NCI-H510A (cell line): ENCODE results near the gene RAD50.
"Not testable (repeated sequence)": the region's sequence is repeated elsewhere in the genome, so short reads cannot be mapped to it uniquely, and the experiment has no call there.

Source experiments
- DNase-seq: peaks from one replicate; lab custom pipeline; 2025; lab: John Stamatoyannopoulos, UW

RAD50 gene

GRCh38 chr5:132556763-132557477 lies at the start of gene RAD50:
Gene RAD50 (plus strand): TSS chr5:132556977. CDS start chr5:132557325, 348 bp downstream.
- DNase-seq = peak; percentile 76

GRCh38 chr5:132510076-132510475 lies 46.7 kb upstream of the RAD50 start:
- DNase-seq = no peak

- DNase-seq = not testable (repeated sequence)
Measured at GRCh38 chr5:132513618-132514336, 43.0 kb upstream of the RAD50 start.

GRCh38 chr5:132522067-132522466 lies 34.7 kb upstream of the RAD50 start:
- not testable (repeated sequence) for DNase-seq

GRCh38 chr5:132524877-132525276 lies 31.9 kb upstream of the RAD50 start:
- DNase-seq = not testable (repeated sequence)

GRCh38 chr5:132525299-132525724 lies 31.5 kb upstream of the RAD50 start:
- no peak for DNase-seq

- DNase-seq = no peak
Measured at GRCh38 chr5:132526290-132526973, 30.3 kb upstream of the RAD50 start.

GRCh38 chr5:132526974-132527564 lies 29.7 kb upstream of the RAD50 start:
- no peak for DNase-seq

- DNase-seq = no peak
Measured at GRCh38 chr5:132528021-132528420, 28.8 kb upstream of the RAD50 start.

- no peak for DNase-seq
Measured at GRCh38 chr5:132528866-132529634, 27.7 kb upstream of the RAD50 start.

- DNase-seq = no peak
Measured at GRCh38 chr5:132530946-132531345, 25.8 kb upstream of the RAD50 start.

GRCh38 chr5:132539716-132540115 lies 17.1 kb upstream of the RAD50 start:
- no peak for DNase-seq

GRCh38 chr5:132540149-132540548 lies 16.6 kb upstream of the RAD50 start:
- DNase-seq = no peak

GRCh38 chr5:132540764-132541163 lies 16.0 kb upstream of the RAD50 start:
- DNase-seq = no peak

- DNase-seq = no peak
Measured at GRCh38 chr5:132543472-132544201, 13.1 kb upstream of the RAD50 start, which contains the start of gene IL5. Gene IL5 (minus strand): TSS chr5:132543522. CDS start chr5:132543478, 44 bp downstream.

- DNase-seq = no peak
Measured at GRCh38 chr5:132546108-132546507, 10.7 kb upstream of the RAD50 start.

- no peak for DNase-seq
Measured at GRCh38 chr5:132547269-132547668, 9.5 kb upstream of the RAD50 start.

- DNase-seq = not testable (repeated sequence)
Measured at GRCh38 chr5:132548834-132549233, 7.9 kb upstream of the RAD50 start.

GRCh38 chr5:132549576-132549975 lies 7.2 kb upstream of the RAD50 start:
- no peak for DNase-seq

GRCh38 chr5:132556153-132556762 lies 519 bp upstream of the RAD50 start:
- DNase-seq = no peak
